ENCODE measurements around the gene DAPK2.

DNA sequence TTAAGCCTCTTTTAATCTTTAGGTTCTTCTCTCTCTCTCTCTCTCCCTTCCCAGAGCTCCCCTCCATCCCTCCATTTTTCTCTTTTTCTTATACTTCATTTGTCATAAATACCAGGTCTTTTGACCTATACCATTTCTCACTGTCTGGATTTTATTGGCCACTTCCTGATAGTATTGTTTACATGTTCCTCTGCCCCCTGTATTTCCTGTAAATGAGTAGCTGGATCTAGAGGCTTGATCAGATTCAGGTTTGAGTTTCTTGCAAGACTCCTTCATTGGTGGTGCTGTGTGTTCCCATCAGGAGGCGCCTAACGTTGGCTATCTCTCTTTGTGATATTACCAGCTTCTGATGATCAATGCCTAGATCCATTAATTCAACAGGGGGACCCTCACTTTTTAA is 42.2 kb downstream of the DAPK2 start:
- TF ChIP-seq, protein P1, sequence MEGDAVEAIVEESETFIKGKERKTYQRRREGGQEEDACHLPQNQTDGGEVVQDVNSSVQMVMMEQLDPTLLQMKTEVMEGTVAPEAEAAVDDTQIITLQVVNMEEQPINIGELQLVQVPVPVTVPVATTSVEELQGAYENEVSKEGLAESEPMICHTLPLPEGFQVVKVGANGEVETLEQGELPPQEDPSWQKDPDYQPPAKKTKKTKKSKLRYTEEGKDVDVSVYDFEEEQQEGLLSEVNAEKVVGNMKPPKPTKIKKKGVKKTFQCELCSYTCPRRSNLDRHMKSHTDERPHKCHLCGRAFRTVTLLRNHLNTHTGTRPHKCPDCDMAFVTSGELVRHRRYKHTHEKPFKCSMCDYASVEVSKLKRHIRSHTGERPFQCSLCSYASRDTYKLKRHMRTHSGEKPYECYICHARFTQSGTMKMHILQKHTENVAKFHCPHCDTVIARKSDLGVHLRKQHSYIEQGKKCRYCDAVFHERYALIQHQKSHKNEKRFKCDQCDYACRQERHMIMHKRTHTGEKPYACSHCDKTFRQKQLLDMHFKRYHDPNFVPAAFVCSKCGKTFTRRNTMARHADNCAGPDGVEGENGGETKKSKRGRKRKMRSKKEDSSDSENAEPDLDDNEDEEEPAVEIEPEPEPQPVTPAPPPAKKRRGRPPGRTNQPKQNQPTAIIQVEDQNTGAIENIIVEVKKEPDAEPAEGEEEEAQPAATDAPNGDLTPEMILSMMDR (IDR thresholded peaks at IDR 0.05) = no peak
- no peak for TF ChIP-seq EZH2 (IDR thresholded peaks at IDR 0.05; ENCODE audit: borderline replicate concordance, insufficient read depth, low read depth, low read length, poor library complexity, severe bottlenecking)

Data from B cell (primary cell).